RWPE1 (cell line): Measurements from ENCODE around the gene CAVIN3.

Experiments used
- CTCF ChIA-PET: fragments of 350-600 bp; sonication (Branson Sonifier 250); formaldehyde crosslinking; extraction: SDS; loops from one replicate; lab custom pipeline; 2021; lab: Yijun Ruan, JAX
- POLR2A ChIA-PET: fragments of 400-600 bp; formaldehyde crosslinking; extraction: SDS; loops from one replicate; lab custom pipeline; 2020; ENCODE audit warnings: antibody characterized with exemption; ENCODE audit not compliant: low non-redundant PET; lab: Yijun Ruan, JAX
- DNase-seq: peaks from one replicate; pipeline ENCODE4 v3.0.0; 2012; ENCODE audit warnings: low spot score
- H3K27ac ChIP-seq: fragments of 450-650 bp; 2 replicates; pipeline ENCODE4 v1.5.1; 2017
- CTCF ChIP-seq: fragments of 450-650 bp; conservative IDR thresholded peaks from 2 replicates; pipeline ENCODE4 v1.5.1; 2017; ENCODE audit warnings: low read depth, mild to moderate bottlenecking

The CAVIN3 gene

DNA sequence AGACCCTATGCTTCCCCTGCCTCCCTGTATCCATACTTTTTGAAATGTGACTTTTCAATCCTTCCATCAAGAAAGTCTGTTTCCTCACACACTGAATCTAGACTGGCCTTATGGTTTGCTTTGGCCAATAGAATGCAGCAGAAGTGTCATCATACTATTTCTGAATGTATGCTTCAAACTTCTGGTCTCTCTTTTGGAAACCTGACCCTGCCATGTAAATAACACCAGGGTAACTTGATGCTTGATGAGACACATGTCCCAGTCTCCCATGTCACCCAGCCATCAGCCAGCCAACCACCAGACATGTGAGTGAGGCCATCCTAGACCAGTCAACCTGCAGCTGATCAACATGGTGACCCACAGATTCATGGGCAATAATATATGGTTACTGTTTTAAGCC lies 29.7 kb upstream of the CAVIN3 start:
- POLR2A ChIA-PET = no interaction called here
- no peak for DNase-seq
- H3K27ac ChIP-seq = no peak overlapping the region
- no peak for TF ChIP-seq CTCF
- CTCF ChIA-PET = interaction anchor here (0.8 kb wide), 1 partner anchor 56 kb away, joined by 3 read pairs; no protein-coding TSS in a partner anchor

DNA sequence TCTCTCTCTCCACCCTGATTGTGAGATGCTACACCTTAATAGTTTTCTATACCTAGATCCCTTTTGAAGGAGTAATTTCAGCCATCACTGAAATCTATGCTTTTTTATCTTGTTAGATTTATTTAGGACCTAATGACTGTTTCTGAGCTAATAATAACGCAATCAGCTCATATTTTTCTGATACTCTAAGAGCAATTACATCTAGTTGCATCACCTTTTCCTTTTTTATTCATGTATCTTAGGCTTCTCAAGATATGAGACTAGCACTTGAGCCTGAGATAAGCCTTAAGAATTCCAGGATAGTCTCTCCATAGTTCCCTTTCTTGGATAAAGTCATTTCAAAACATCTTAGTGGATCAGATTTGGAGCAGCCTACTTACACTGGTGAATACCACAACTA lies 25.1 kb upstream of the CAVIN3 start:
- no peak for TF ChIP-seq CTCF
- ChIA-PET CTCF (interaction anchor here (0.7 to 0.9 kb wide), 3 partner anchors 8 to 55 kb away, joined by 3 to 5 read pairs (median 3); no protein-coding TSS in a partner anchor), POLR2A (no interaction called here)
- no peak overlapping the region for H3K27ac ChIP-seq
- no peak for DNase-seq

DNA sequence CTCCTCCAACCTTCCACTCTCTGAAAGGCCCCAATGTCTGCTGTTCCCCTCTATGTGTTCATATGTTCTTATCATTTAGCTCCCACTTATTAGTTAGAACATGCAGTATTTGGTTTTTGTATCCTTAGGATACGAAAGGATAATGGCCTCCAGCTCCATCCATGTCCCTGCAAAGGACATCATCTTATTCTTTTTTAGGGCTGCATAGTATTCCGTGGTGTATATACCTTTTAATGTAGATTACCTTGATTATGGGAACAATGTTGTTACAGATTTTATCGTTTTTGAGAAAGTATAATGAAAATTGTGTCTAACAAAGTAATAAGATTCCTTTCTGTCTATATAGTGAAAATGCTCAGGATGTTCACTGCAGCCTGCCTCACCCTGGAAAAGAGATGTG lies 16.0 kb upstream of the CAVIN3 start:
- TF ChIP-seq CTCF = no peak
- ChIA-PET CTCF (no interaction called here), POLR2A (no interaction called here)
- no peak for DNase-seq
- H3K27ac ChIP-seq = no peak overlapping the region

- no peak overlapping the region for H3K27ac ChIP-seq
- ChIA-PET POLR2A (no interaction called here), CTCF (interaction anchor here (0.7 kb wide), 1 partner anchor 12 kb away, joined by 3 read pairs; no protein-coding TSS in a partner anchor)
- no peak for DNase-seq
- no peak for TF ChIP-seq CTCF
These were observed 14.5 kb upstream of the CAVIN3 start for GRCh38 chr11:6334806-6335205.

- no peak for TF ChIP-seq CTCF
- POLR2A ChIA-PET = no interaction called here
These were observed 12.8 kb upstream of the CAVIN3 start for GRCh38 chr11:6333095-6333494.

GRCh38 chr11:6332066-6332465 lies 11.8 kb upstream of the CAVIN3 start:
- H3K27ac ChIP-seq = no peak overlapping the region
- POLR2A ChIA-PET = no interaction called here
- CTCF ChIA-PET = no interaction called here
- DNase-seq = no peak
- no peak for TF ChIP-seq CTCF

More at GRCh38 chr11:6333095-6333494, 12.8 kb upstream of the CAVIN3 start:
- CTCF ChIA-PET = interaction anchor here (0.6 to 0.9 kb wide), 2 partner anchors 11 to 20 kb away, joined by 3 to 9 read pairs; no protein-coding TSS in a partner anchor
- H3K27ac ChIP-seq = no peak overlapping the region
- no peak for DNase-seq
